Mesendoderm (in vitro differentiated cells): ENCODE data around the gene TUBB8B. TPM values are rescaled to one million over a fixed set of nuclear protein-coding genes. Genes with fewer than 3 reads are reported as not detected.
"Not testable (repeated sequence)": the region's sequence is repeated elsewhere in the genome, so short reads cannot be mapped to it uniquely, and the experiment has no call there.

ENCODE experiments used
- DNase-seq: peaks from one replicate; pipeline ENCODE4 v3.0.0; 2013
- H2AK5ac ChIP-seq: 2 replicates; pipeline ENCODE4 v1.6.1; 2013; ENCODE audit warnings: low read length, inconsistent platforms
- H2BK120ac ChIP-seq: 2 replicates; pipeline ENCODE4 v1.6.1; 2013; ENCODE audit warnings: low read depth, mild to moderate bottlenecking, low read length, moderate library complexity, mixed read lengths
- H2BK15ac ChIP-seq: replicated peaks from 2 replicates; pipeline ENCODE4 v1.6.1; 2013; ENCODE audit warnings: low read depth, mild to moderate bottlenecking, moderate library complexity
- H2BK5ac ChIP-seq: 2 replicates; pipeline ENCODE4 v1.6.1; 2013; ENCODE audit warnings: low read length, inconsistent platforms
- H3K18ac ChIP-seq: 2 replicates; pipeline ENCODE4 v1.6.1; 2013; ENCODE audit warnings: mild to moderate bottlenecking, low read length, mixed read lengths
- H3K23ac ChIP-seq: one replicate; pipeline ENCODE4 v1.6.1; 2013; ENCODE audit warnings: low read length
- H3K27ac ChIP-seq: 2 replicates; pipeline ENCODE4 v1.5.1; 2013; ENCODE audit warnings: low read depth, mild to moderate bottlenecking, inconsistent platforms, low read length, moderate library complexity
- H3K27me3 ChIP-seq: 2 replicates; pipeline ENCODE4 v1.6.1; 2013; ENCODE audit warnings: low read length, control low read depth, mild to moderate bottlenecking, inconsistent platforms; ENCODE audit not compliant: insufficient read depth, poor library complexity
- H3K36me3 ChIP-seq: 2 replicates; pipeline ENCODE4 v1.6.1; 2013; ENCODE audit warnings: low read length, inconsistent platforms; ENCODE audit not compliant: control insufficient read depth, insufficient read depth
- H3K4ac ChIP-seq: one replicate; pipeline ENCODE4 v1.6.1; 2013; ENCODE audit warnings: low read depth, mild to moderate bottlenecking, low read length, moderate library complexity
- H3K4me1 ChIP-seq: 2 replicates; pipeline ENCODE4 v1.6.1; 2013; ENCODE audit warnings: low read depth, low read length, inconsistent platforms; ENCODE audit not compliant: control insufficient read depth
- H3K4me2 ChIP-seq: 2 replicates; pipeline ENCODE4 v1.6.1; 2013; ENCODE audit warnings: low read length
- H3K4me3 ChIP-seq: 2 replicates; pipeline ENCODE4 v1.5.1; 2013; ENCODE audit warnings: mild to moderate bottlenecking, low read length
- H3K56ac ChIP-seq: one replicate; pipeline ENCODE4 v1.6.1; 2013; ENCODE audit warnings: low read length
- H3K79me1 ChIP-seq: 2 replicates; pipeline ENCODE4 v1.6.1; 2013; ENCODE audit warnings: low read length, inconsistent platforms
- H3K79me2 ChIP-seq: 2 replicates; pipeline ENCODE4 v1.6.1; 2013; ENCODE audit warnings: mild to moderate bottlenecking, low read length; ENCODE audit not compliant: control insufficient read depth, insufficient read depth
- H3K9ac ChIP-seq: 2 replicates; pipeline ENCODE4 v1.6.1; 2013; ENCODE audit warnings: low read length, inconsistent platforms
- H4K5ac ChIP-seq: one replicate; pipeline ENCODE4 v1.6.1; 2013; ENCODE audit warnings: low read length
- H4K8ac ChIP-seq: one replicate; pipeline ENCODE4 v1.6.1; 2013; ENCODE audit warnings: low read depth, mild to moderate bottlenecking, control low read depth, low read length, moderate library complexity
- WGBS: extraction: QIAGEN DNeasy Blood & Tissue Kit; methylation state at CpG from one replicate; pipeline ENCODE4 v1.1.7; 2013; ENCODE audit warnings: low lambda C conversion rate, missing lambda C conversion rate; ENCODE audit not compliant: insufficient coverage; ENCODE audit errors: extremely low coverage; 5-methylcytosine and 5-hydroxymethylcytosine counted together
- small RNA-seq: library from polyadenylated mRNA; stranded (forward); fragments of <200 nt; extraction: miRNeasy Mini kit (QIAGEN cat#:217004); gene quantifications from one replicate; pipeline ENCODE3, GENCODE V24; 2013; ENCODE audit not compliant: insufficient read depth

TUBB8B gene

DNA sequence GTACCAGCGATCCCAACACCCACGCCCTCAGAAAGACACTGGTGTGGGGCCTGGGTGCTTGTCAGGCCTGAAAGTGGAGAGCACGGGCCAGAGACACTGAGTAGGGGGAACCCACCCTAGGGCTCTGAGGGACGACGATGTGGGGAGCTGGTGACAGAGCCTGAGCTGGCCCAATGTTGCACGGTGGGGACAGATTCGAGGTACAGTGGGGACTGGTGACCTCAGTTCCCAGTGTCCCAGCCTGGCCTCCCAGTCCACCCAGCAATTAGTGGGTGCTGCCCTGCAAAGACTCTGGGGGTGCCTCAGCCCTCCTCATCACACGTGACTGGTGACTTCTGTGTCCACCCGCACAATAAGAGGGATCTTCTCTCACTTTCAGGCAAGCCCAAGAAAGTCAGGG lies 36.6 kb downstream of the TUBB8B start:
- DNase-seq, H3K4ac ChIP-seq, H2BK15ac ChIP-seq, H3K36me3 ChIP-seq, H2BK5ac ChIP-seq, H4K8ac ChIP-seq, H3K27me3 ChIP-seq, H3K79me1 ChIP-seq, H3K4me1 ChIP-seq, H2AK5ac ChIP-seq, H3K23ac ChIP-seq, H3K9ac ChIP-seq, H3K18ac ChIP-seq, H3K56ac ChIP-seq, H4K5ac ChIP-seq, H3K4me2 ChIP-seq, H3K79me2 ChIP-seq, H2BK120ac ChIP-seq, H3K4me3 ChIP-seq, H3K27ac ChIP-seq: not testable (repeated sequence)
- WGBS = no CpG with 5 or more reads among the region's 9 CpGs

DNA sequence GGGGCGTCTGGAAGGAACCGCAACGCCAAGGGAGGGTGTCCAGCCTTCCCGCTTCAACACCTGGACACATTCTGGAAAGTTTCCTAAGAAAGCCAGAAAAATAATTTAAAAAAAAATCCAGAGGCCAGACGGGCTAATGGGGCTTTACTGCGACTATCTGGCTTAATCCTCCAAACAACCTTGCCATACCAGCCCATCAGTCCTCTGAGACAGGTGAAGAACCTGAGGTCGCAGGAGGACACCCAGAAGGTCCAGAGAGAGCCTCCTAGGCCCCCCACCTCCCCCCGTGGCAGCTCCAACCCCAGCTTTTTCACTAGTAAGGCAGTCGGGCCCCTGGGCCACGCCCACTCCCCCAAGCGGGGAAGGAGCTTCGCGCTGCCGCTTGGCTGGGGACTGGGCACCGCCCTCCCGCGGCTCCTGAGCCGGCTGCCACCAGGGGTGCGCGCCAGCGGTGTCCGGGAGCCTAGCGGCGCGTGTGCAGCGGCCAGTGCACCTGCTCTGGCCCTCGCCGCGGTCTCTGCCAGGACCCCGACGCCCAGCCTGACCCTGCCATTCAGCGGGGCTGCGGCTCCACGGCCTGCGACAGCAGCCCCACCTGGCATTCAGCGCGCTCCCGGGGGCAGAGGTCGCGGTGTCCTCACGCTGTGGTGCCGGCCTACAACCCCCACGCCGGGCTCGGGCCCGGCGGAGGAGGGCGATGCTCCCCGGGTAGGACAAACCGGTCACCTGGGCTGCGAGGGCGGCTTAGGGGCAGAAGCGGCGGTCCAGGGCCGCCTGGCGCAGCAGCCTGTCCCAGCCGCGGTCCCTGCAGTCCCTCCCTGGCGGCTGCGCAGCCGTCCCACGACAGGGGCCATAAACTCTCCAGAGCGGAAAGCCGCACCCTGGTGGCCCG lies 37.8 kb downstream of the TUBB8B start:
- H3K27ac ChIP-seq, H3K4me2 ChIP-seq, H2AK5ac ChIP-seq, H3K18ac ChIP-seq, H4K5ac ChIP-seq, H3K79me1 ChIP-seq, H2BK120ac ChIP-seq, H3K4me3 ChIP-seq, H3K36me3 ChIP-seq, H4K8ac ChIP-seq, H3K4ac ChIP-seq, H3K4me1 ChIP-seq, H3K9ac ChIP-seq, H3K27me3 ChIP-seq, H3K56ac ChIP-seq, H3K79me2 ChIP-seq, H2BK5ac ChIP-seq, H3K23ac ChIP-seq, H2BK15ac ChIP-seq, DNase-seq: not testable (repeated sequence)
- no CpG with 5 or more reads among the region's 65 CpGs for WGBS

DNA sequence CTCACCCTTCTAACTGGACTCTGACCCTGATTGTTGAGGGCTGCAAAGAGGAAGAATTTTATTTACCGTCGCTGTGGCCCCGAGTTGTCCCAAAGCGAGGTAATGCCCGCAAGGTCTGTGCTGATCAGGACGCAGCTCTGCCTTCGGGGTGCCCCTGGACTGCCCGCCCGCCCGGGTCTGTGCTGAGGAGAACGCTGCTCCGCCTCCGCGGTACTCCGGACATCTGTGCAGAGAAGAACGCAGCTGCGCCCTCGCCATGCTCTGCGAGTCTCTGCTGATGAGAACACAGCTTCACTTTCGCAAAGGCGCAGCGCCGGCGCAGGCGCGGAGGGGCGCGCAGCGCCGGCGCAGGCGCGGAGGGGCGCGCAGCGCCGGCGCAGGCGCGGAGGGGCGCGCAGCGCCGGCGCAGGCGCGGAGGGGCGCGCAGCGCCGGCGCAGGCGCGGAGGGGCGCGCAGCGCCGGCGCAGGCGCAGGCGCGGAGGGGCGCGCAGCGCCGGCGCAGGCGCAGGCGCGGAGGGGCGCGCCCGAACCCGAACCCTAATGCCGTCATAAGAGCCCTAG lies 38.7 kb downstream of the TUBB8B start:
- H3K27me3 ChIP-seq, H2BK15ac ChIP-seq, H3K79me1 ChIP-seq, H3K9ac ChIP-seq, H3K27ac ChIP-seq, H3K56ac ChIP-seq, H3K4me3 ChIP-seq, H2BK120ac ChIP-seq, H4K8ac ChIP-seq, H3K4ac ChIP-seq, H3K4me1 ChIP-seq, H2AK5ac ChIP-seq, H3K36me3 ChIP-seq, DNase-seq, H4K5ac ChIP-seq, H2BK5ac ChIP-seq, H3K4me2 ChIP-seq, H3K18ac ChIP-seq, H3K79me2 ChIP-seq, H3K23ac ChIP-seq: not testable (repeated sequence)
- WGBS = no CpG with 5 or more reads among the region's 75 CpGs

- not testable (repeated sequence) for H4K8ac ChIP-seq, H3K27me3 ChIP-seq, H3K4me3 ChIP-seq
Observed at GRCh38 chr18:9937-10336, 39.5 kb downstream of the TUBB8B start.

More at GRCh38 chr18:9937-10336, 39.5 kb downstream of the TUBB8B start:
- not testable (repeated sequence) for H3K56ac ChIP-seq, H3K4me2 ChIP-seq, DNase-seq, H2BK120ac ChIP-seq, H3K79me2 ChIP-seq, H2BK5ac ChIP-seq, H3K27ac ChIP-seq, H3K79me1 ChIP-seq, H3K23ac ChIP-seq, H2BK15ac ChIP-seq, H2AK5ac ChIP-seq, H3K36me3 ChIP-seq, H3K4ac ChIP-seq, H3K4me1 ChIP-seq, H3K18ac ChIP-seq, H3K9ac ChIP-seq, H4K5ac ChIP-seq

Small RNAs within 50 kb of the gene (small RNA-seq; reads per million reads assigned to genes)
- gene AP001005.2 = not detected
